ENCODE measurements around the gene PDE2A. TPM values are rescaled to one million over a fixed set of nuclear protein-coding genes. Genes with fewer than 3 reads are reported as not detected.

Gene PDE2A
- polyA plus RNA-seq, 1 donor (not counting 4 experiments of a cell fraction or from before 2014, with no cell fraction given), result 0.38 TPM

DNA sequence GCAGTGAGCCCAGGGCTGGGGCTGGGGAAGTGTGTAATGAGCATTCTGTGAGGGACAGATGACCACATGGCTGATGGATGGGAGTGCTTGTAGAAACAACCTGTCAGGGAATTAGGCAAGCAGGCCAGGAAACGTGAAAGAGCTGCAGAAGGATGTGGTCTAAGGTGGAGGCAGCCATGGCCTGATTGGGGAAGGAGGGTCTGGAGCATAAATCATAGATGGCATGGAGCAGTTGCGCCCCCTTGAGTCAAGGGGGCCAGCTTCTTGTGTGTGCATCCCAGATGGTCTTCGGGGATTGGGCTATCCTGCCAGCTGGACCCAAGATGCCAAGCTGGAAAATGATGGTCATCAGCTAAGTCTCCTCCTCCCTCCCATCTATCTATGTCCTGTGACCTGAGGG lies 120.5 kb downstream of the PDE2A start:
- Histone ChIP-seq H3K4me3 (ENCODE audit: control insufficient read depth in 2 of 3, extremely low read depth in 1 of 3, insufficient read depth in 2 of 3, low read depth in 1 of 3, low read length in 3 of 3) (no peak overlapping the region), H3K27ac (ENCODE audit: control insufficient read depth, insufficient read depth, low read length) (no peak overlapping the region), H3K4me2 (ENCODE audit: control insufficient read depth, extremely low read depth, insufficient read depth, low read depth, low read length) (no peak overlapping the region), H2AFZ (ENCODE audit: control insufficient read depth, low read length) (no peak overlapping the region), H3K9me3 (ENCODE audit: control insufficient read depth, low read depth, low read length) (no peaks in the 10 kb centered on the region), H3K27me3 (ENCODE audit: control insufficient read depth, extremely low read depth, insufficient read depth, low read length) (no peaks in the 10 kb centered on the region), H3K9ac (ENCODE audit: control insufficient read depth, extremely low read depth, insufficient read depth, low read length) (no peak overlapping the region), H4K20me1 (ENCODE audit: control insufficient read depth, extremely low read depth, insufficient read depth, low read length) (no peaks in the 10 kb centered on the region), H3K79me2 (ENCODE audit: control insufficient read depth, insufficient read depth, low read length) (no peaks in the 10 kb centered on the region), H3K4me1 (ENCODE audit: control insufficient read depth, extremely low read depth, insufficient read depth, low read length) (peaks cover 20% of the 10 kb centered on the region), H3K9me1 (ENCODE audit: control insufficient read depth, extremely low read depth, insufficient read depth, low read length) (no peaks in the 10 kb centered on the region), H3K36me3 (ENCODE audit: control insufficient read depth in 2 of 2, extremely low read depth in 1 of 2, insufficient read depth in 2 of 2, low read length in 2 of 2) (no peaks in the 10 kb centered on the region)
- TF ChIP-seq EZH2 (IDR thresholded peaks at IDR 0.05; ENCODE audit: low read length), result no peak
- TF ChIP-seq, protein P1, sequence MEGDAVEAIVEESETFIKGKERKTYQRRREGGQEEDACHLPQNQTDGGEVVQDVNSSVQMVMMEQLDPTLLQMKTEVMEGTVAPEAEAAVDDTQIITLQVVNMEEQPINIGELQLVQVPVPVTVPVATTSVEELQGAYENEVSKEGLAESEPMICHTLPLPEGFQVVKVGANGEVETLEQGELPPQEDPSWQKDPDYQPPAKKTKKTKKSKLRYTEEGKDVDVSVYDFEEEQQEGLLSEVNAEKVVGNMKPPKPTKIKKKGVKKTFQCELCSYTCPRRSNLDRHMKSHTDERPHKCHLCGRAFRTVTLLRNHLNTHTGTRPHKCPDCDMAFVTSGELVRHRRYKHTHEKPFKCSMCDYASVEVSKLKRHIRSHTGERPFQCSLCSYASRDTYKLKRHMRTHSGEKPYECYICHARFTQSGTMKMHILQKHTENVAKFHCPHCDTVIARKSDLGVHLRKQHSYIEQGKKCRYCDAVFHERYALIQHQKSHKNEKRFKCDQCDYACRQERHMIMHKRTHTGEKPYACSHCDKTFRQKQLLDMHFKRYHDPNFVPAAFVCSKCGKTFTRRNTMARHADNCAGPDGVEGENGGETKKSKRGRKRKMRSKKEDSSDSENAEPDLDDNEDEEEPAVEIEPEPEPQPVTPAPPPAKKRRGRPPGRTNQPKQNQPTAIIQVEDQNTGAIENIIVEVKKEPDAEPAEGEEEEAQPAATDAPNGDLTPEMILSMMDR (optimal IDR thresholded peaks at IDR 0.05 in 1 of 3, IDR thresholded peaks at IDR 0.05 in 1 of 3, conservative IDR thresholded peaks at IDR 0.05 in 1 of 3; ENCODE audit: extremely low read depth in 1 of 3, insufficient read depth in 2 of 3, low read length in 3 of 3), result peak in 1 of 3 experiments; percentile 48
- DNase-seq (ENCODE audit: low read depth, low spot score) (no peak), FAIRE-seq (no peak)
- dilution Hi-C loops (cut with MboI; ENCODE audit: extremely low pct_ligation_motif_present, low sequenced_read_pairs), result no loop called here

DNA sequence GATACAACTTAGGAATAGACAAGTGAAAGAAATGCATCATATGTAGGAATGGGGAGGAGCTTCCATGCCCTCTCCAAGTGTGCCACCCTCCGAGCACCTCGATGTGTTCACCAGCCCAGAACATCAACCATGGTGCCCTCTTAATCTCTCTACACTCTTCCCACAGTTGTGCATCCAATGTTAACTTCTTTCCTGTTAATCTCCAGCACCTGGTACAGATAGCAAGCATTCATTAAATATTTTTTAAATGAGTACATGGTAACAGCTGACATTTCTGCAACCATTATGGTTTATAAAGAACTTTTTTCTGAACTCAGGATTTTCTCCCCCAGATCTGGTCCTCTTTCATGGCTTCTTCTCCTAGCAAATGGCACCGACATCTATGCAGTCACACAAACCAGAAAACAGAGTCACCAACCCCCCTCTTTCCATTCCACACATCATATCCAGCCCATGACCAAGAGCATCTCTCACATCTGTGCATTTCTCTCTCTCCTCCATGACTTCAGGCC lies 121.8 kb downstream of the PDE2A start:
- no peak overlapping the region for H3K4me3 ChIP-seq (ENCODE audit: control insufficient read depth in 2 of 3, extremely low read depth in 1 of 3, insufficient read depth in 2 of 3, low read depth in 1 of 3, low read length in 3 of 3)
- no peaks in the 10 kb centered on the region for H4K20me1 ChIP-seq (ENCODE audit: control insufficient read depth, extremely low read depth, insufficient read depth, low read length)
- FAIRE-seq, result no peak
- no peaks in the 10 kb centered on the region for H3K79me2 ChIP-seq (ENCODE audit: control insufficient read depth, insufficient read depth, low read length)
- H3K4me2 ChIP-seq (ENCODE audit: control insufficient read depth, extremely low read depth, insufficient read depth, low read depth, low read length), result no peak overlapping the region
- H2AFZ ChIP-seq (ENCODE audit: control insufficient read depth, low read length), result peak overlapping the region; percentile 23
- H3K27ac ChIP-seq (ENCODE audit: control insufficient read depth, insufficient read depth, low read length), result no peak overlapping the region
- H3K9ac ChIP-seq (ENCODE audit: control insufficient read depth, extremely low read depth, insufficient read depth, low read length), result no peak overlapping the region
- no peaks in the 10 kb centered on the region for H3K36me3 ChIP-seq (ENCODE audit: control insufficient read depth in 2 of 2, extremely low read depth in 1 of 2, insufficient read depth in 2 of 2, low read length in 2 of 2)
- peaks cover 20% of the 10 kb centered on the region for H3K4me1 ChIP-seq (ENCODE audit: control insufficient read depth, extremely low read depth, insufficient read depth, low read length)
- no peak for DNase-seq (ENCODE audit: low read depth, low spot score)
- no peaks in the 10 kb centered on the region for H3K9me3 ChIP-seq (ENCODE audit: control insufficient read depth, low read depth, low read length)
- TF ChIP-seq, protein P1 (optimal IDR thresholded peaks at IDR 0.05 in 1 of 3, IDR thresholded peaks at IDR 0.05 in 1 of 3, conservative IDR thresholded peaks at IDR 0.05 in 1 of 3; ENCODE audit: extremely low read depth in 1 of 3, insufficient read depth in 2 of 3, low read length in 3 of 3), result no peak
- no peak for TF ChIP-seq EZH2 (IDR thresholded peaks at IDR 0.05; ENCODE audit: low read length)
- no peaks in the 10 kb centered on the region for H3K9me1 ChIP-seq (ENCODE audit: control insufficient read depth, extremely low read depth, insufficient read depth, low read length)
- no peaks in the 10 kb centered on the region for H3K27me3 ChIP-seq (ENCODE audit: control insufficient read depth, extremely low read depth, insufficient read depth, low read length)
- dilution Hi-C loops (cut with MboI; ENCODE audit: extremely low pct_ligation_motif_present, low sequenced_read_pairs), result no loop called here
